Bronchial epithelial cell (primary cell): Measurements from ENCODE around the gene SH2D4B. TPM values are rescaled to one million over a fixed set of nuclear protein-coding genes. Genes with fewer than 3 reads are reported as not detected.
A peak's percentile ranks its signal among the peaks of the same experiment; 100 is the strongest.

Experiments
- DNase-seq: peaks from one replicate; pipeline ENCODE4 v3.0.0-alpha.2; 2010; ENCODE audit warnings: low read depth
- FAIRE-seq: peaks from 2 replicates; lab custom pipeline; 2011; peaks lifted over from hg19 to GRCh38; lab: Jason Lieb, UNC
- H3K27me3 ChIP-seq: 2 replicates; pipeline ENCODE4 v1.5.1; 2011; ENCODE audit warnings: low read length; ENCODE audit not compliant: control insufficient read depth, insufficient read depth
- H3K36me3 ChIP-seq: 2 replicates; pipeline ENCODE4 v1.5.1; 2011; ENCODE audit warnings: low read length; ENCODE audit not compliant: control insufficient read depth, insufficient read depth
- H3K4me3 ChIP-seq: 2 replicates; pipeline ENCODE4 v1.5.1; 2011; ENCODE audit warnings: mild to moderate bottlenecking, low read depth, low read length, control low read depth
- CTCF ChIP-seq: IDR thresholded peaks from 2 replicates; pipeline ENCODE4 v1.5.1; 2011; ENCODE audit warnings: mild to moderate bottlenecking, moderate library complexity, low read length, control low read depth, inconsistent platforms; ENCODE audit not compliant: insufficient read depth, severe bottlenecking
- total RNA-seq: library from RNA; depleted of rRNA; stranded (reverse); fragments of >200 nt; gene quantifications from 2 replicates; pipeline ENCODE4 v1.2.1, GENCODE V29; 2014

Gene SH2D4B
- total RNA-seq, 1 donor from 2014 or later, result under 0.01 TPM

- no peaks in the 10 kb centered on the region for H3K27me3 ChIP-seq
- no peak for TF ChIP-seq CTCF
- H3K4me3 ChIP-seq, result no peak overlapping the region
- FAIRE-seq (peak; percentile 88), DNase-seq (peak; percentile 94)
- no peaks in the 10 kb centered on the region for H3K36me3 ChIP-seq
These were observed 81.3 kb downstream of the SH2D4B start for GRCh38 chr10:80619036-80619435.

GRCh38 chr10:80622153-80622552, 84.5 kb downstream of the SH2D4B start:
- Histone ChIP-seq H3K36me3 (no peaks in the 10 kb centered on the region), H3K27me3 (no peaks in the 10 kb centered on the region), H3K4me3 (no peak overlapping the region)
- no peak for DNase-seq
- FAIRE-seq, result no peak
- no peak for TF ChIP-seq CTCF

- no peaks in the 10 kb centered on the region for H3K27me3 ChIP-seq
- H3K4me3 ChIP-seq, result no peak overlapping the region
- FAIRE-seq (no peak), DNase-seq (no peak)
- no peak for TF ChIP-seq CTCF
- H3K36me3 ChIP-seq, result no peaks in the 10 kb centered on the region
These were observed 92.6 kb downstream of the SH2D4B start for GRCh38 chr10:80630324-80630723.

- FAIRE-seq, result no peak
- TF ChIP-seq CTCF, result no peak
- H3K27me3 ChIP-seq, result no peaks in the 10 kb centered on the region
- DNase-seq, result no peak
- no peak overlapping the region for H3K4me3 ChIP-seq
- H3K36me3 ChIP-seq, result no peaks in the 10 kb centered on the region
These were observed 95.0 kb downstream of the SH2D4B start for GRCh38 chr10:80632742-80633141.

- H3K4me3 ChIP-seq, result no peak overlapping the region
- FAIRE-seq (no peak), DNase-seq (no peak)
- TF ChIP-seq CTCF, result no peak
- H3K27me3 ChIP-seq, result no peaks in the 10 kb centered on the region
- H3K36me3 ChIP-seq, result no peaks in the 10 kb centered on the region
These were observed 95.7 kb downstream of the SH2D4B start for GRCh38 chr10:80633383-80633860.

- DNase-seq, result no peak
- H3K36me3 ChIP-seq, result no peaks in the 10 kb centered on the region
- H3K4me3 ChIP-seq, result no peak overlapping the region
- H3K27me3 ChIP-seq, result no peaks in the 10 kb centered on the region
- no peak for TF ChIP-seq CTCF
- FAIRE-seq, result no peak
These were observed 96.2 kb downstream of the SH2D4B start for GRCh38 chr10:80633910-80634309.
